Skin of body (tissue), 2 donors: ENCODE results near the gene KATNBL1. TPM values are rescaled to one million over a fixed set of nuclear protein-coding genes. Genes with fewer than 3 reads are reported as not detected.

ENCODE experiments used
- DNase-seq: peaks from one replicate; lab custom pipeline; 2025; lab: John Stamatoyannopoulos, UW
- total RNA-seq: library from RNA; depleted of rRNA; stranded (reverse); fragments of >200 nt; gene quantifications from one replicate; pipeline ENCODE4 v1.2.3, GENCODE V29; 2014

The KATNBL1 gene, protein sequence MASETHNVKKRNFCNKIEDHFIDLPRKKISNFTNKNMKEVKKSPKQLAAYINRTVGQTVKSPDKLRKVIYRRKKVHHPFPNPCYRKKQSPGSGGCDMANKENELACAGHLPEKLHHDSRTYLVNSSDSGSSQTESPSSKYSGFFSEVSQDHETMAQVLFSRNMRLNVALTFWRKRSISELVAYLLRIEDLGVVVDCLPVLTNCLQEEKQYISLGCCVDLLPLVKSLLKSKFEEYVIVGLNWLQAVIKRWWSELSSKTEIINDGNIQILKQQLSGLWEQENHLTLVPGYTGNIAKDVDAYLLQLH
- total RNA-seq = 71.0 TPM

DNA sequence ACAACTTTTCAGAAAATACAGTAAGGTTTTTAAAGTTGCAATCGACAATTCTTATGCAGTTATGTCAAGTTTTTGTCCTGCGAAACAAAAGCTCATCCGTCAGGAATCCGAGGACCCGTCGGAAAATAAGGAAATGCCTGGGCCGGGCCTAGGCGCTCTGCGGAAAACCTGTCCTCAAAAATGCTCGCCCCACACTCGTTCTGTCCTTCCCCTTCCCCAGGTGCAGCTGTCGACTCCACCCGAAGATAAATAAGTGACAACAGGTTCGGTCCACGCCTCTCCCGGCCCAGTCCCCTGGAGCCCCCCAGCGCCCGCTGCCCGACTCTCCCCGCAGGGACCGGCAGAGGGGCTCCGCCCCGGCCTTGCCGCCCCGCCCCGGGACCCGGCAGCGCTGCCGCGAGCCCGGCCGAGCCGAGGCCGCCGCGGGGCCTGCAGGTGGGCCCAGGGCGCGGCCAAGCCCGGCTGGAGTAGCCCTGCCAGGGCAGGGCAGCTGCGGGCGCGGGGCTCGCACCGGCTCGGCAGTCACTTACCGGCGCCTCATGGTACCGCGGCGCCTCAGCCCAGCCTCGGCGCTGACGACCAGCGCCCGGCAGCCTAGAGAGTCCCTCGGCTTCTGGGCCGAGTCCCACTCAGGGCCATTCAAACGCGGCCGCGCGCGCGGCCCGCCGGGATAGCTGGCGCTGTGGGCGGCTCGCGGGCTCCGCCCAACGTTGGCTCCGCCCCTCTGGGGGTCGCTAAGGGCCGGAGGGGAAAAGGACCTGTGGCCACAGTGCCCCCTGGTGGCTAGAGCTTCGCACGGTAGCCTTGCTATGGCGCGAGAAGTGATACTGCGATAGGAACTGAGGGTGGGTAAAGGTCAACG is at the start of gene KATNBL1:
TSS of gene KATNBL1 (minus strand) at position 676 of the 862 bp plus-strand sequence. CDS start 46,420 bp downstream, outside the sequence.
- peak; percentile 94 for DNase-seq

DNA sequence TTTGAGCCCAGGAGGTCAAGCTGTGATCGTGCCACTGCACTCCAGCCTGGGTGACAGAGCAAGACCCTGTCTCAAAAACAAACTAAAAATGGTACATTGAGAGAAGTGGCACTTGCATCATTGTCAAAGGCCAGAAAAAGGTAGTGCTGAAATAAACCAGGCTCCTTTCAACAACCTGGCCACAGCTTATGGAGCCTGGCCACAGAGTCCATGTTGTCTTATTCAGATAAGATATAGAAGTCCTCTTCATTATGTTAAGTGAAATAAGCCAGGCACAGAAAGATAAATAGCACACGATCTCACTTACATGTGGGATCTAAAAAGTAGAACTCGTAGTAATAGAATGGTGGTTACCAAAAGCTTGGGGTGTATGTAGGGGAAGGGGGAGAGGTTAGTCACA is 49.7 kb upstream of the KATNBL1 start:
- DNase-seq = no peak

DNA sequence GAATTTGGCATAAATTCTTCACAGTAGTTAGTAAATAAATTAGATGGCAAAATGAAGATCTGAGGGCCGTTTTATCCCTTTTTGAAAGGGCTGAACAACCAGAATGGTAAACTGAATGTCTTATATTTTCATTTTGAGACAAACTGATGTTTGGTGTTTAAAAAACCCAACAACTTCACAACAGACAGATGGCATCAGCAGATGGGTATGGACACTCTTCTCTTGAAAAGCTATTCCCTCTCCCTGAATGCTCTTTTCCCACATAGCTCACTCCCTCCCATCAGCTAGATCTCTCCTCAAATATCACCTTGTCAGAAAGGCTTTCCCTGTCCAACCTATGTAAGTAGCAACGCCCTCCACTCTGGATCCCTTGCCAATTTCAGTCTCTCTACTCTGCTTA is 48.3 kb upstream of the KATNBL1 start:
- no peak for DNase-seq

DNA sequence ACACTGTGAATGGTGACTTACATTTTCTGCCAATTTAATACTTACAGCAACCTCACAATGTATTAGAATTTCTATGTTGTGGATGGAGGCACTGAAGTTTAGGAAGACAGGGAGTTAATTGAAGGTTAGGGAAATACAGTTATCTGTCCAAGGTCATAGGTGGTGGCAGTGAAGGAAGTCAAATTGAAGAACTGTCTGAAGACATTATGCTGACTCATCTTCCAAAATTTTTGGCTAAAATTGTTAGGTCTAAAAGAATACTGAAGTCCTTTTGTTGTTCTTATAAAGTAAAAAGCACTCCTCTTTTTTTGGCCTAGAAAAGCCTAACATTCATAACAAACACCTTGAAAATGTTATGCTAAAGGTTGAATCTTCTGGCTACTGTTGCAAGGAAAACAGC is 42.6 kb upstream of the KATNBL1 start:
- no peak for DNase-seq

DNA sequence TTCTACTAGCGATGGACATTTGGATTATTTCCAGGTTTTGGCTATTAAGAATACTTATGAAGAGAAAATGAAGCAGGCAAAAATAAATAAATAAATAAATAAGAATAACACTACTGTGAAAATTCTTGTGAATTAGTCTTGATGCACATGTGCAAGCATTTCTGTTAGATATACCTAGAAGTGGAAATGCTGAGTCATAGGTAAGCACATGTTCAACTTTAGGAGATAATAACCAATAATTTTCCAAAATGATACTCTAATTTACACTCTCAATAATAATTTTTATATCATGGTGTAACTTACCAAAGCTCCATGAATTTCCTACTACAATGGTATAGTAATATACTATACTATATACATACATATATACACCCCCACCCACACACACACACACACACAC is 38.3 kb upstream of the KATNBL1 start:
- no peak for DNase-seq

DNA sequence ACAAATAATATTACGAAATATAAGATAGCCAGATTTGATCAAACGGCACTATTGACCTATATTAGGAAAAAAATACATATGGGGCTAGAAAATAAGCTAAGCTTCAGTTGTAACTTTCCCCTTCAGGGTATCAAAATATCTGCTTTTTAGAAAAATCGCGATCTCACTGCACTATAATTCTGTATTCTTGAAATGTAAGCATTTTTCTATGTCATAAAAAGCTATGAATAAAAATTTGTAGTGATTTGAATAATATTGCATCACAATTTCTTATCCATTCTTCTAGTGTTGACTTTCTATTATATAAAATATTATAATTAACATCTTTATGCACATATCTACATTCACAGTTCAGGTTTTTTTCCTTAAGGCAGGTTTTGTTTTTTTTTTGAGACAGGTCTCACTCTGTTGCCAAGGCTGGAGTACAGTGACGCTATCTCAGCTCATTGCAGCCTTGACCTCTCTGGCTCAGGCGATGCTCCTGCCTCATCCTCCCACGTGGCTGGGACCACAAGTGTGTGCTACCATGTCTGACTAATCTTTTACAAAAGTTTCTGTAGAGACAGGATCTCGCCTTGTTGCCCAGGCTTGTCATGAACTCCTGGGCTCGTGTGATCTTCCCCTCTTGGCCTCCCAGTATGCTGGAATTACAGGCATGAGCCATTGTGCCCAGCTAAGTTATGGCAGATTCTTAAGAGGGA is 36.5 kb upstream of the KATNBL1 start:
- no peak for DNase-seq

DNA sequence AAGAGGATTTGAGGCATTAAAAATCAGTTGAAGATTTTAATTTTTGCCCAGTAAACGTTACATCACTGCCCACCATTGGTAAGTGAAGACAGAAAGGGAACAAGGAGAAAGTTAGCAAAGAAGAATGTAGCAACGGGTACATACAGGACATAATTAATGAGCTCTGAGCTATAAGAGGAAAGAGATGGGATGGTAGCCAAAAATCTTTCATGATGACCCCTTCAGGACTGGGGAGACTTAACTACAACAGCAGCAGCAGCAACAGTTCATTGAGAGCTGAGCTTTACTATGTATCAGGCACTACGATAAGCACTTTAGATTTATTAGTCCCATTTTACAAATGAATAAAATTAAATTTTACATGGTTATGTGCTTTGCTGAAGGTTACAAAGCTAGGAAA is 33.3 kb upstream of the KATNBL1 start:
- no peak for DNase-seq

DNA sequence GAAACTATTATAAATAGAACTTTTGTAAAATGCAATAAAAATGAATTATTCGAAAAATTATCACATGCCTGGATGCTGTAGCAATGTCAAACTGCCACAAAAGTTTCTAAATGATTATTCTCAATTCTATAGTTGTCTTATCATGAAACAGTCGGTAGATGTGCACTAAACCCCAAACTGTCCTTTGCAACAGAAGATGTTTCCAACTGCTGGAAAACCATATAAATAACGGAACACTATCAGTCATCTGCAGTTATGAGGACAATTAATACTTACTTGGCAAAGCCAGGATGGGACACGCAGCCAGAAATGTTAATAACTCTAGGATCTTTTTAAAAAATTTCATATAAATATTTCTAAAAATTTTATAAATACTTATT is 32.4 kb upstream of the KATNBL1 start:
- DNase-seq = no peak

DNA sequence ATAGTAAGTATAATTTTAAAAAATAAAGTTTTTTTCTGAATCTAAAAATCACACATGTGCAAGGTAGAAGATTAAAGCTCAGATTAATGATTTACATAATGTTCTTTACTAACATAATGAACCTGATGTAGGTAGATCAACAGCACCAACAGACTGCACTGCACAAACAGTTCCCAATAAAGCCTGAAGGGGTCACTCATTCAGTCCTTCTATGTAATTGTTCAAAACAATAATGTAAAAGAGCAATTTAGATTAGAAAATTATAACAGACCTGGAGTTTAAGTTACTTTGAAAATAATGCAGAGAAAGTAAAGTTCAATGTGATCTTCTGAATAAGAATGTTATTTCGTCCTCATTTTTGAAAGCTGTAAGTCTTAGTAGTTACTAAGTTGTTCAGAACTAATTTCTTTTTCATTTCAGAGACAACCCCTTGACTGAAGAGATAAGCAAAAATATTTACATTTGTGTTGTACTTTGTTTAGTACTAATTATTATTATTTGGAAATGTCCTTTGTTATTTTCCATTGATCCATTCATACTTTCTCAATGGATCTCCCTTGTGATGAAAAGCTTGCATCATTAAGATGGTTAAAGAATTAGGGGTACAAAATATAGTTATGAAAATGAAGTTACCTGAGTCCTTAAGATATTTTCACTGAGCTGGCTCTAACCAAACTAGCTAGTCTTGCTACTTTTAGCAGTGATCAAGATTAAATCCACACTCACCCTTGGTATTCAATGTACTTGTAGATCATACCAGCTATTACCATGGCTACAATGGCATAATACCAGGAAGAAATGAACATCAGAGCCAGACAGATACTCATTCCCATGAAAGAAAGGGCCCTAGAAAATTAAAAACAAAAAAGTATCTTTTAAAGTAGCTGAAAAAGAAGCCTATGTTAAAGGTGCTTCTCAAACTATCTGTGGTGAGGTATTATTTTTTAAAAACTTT is 31.8 kb upstream of the KATNBL1 start:
- DNase-seq = no peak

DNA sequence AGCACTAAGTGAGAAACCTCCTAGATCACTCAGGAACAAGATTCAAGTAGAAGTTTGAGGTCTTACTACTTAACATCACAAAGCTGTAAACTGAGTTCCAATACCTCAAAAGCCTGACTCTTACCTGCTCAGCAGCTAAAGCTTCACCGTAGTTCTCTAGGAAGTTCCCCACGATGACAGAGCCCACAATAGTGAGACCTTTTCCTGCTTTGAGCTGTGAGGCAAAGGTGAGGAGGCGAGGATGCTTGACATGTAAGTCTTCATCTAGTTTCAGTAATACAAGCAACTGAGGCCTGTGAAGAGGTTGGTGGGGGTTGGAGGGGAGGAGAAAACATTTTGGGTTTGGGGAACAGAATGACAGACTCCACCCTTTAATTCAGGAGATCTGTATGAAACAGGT is 30.6 kb upstream of the KATNBL1 start:
- DNase-seq = no peak

DNA sequence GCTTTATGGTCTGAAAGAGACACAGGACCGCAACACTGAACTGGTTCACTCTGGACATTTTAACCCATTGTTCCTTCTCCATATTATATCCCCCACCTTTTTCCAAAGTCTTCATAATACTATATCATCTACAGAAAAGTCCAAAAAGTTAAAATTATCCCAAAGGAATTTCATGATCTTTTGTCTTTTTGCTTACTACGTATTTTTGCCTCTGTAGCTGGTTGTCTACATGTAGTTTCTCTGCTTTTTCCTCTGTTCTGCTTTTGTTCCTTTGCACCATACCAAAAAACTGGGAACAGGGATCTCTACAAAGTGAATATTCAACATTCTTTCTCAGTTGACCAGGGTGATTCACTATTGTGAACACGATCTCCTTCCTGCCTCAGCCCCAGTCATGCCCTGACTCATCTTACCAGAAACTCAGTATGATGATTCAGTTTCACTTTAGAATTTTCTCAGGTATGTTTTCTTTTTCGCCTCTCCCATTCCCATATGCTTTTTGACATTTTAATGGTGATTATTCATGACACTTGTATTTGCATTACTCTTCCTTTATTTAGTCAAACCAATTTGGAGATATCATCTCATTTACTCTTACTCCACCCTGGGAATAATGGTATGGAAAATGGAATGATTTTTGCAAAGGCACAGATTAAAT is 29.4 kb upstream of the KATNBL1 start:
- no peak for DNase-seq

DNA sequence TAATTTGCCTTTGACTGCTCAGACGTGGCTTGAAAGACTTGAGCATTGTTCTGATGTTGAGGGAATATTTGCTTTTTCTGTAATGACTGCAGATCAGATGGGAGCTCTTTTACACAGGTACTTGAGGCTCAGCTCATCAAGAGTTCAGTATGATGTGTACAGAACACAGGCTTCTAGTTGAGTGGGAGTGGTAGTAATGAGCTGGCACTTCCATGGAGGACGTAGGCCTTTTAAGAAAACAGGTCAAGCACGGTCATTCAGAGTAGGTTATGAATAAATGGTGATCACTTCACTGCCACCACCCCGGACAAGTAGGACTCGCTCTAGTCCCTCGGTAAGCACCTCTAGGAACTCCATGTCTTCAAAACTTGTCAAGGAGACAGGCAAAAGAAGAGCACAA is 23.7 kb upstream of the KATNBL1 start:
- no peak for DNase-seq

DNA sequence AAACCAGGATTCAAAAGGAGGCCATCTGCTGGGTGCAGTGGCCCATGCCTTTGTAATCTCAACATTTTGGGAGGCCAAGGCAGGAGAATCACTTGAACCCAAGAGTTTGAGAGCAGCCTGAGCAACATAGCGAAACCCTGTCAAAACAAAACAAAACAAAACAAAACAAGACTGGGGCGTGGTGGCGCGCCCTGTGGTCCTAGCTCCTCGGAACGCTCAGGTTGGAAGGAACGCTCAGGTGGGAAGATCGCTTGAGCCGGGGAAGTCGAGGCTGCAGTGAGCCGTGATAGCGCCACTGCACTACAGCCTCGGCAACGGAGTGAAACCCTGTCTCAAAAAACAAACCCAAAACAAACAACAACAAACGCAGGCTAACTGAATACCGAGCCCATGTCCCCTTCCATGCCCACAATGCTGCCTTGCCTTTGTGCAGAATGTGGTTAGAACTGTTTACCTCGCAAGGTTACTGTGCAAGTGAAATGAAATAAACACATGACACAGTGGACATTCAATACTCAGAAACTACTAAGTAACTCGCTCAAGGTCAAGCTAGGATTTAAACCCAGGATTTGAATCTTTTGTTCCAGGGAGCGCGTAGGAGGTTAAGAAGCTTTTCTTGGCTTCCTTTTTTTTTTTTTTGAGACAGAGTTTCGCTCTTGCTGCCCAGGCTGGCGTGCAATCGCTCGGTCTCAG is 14.2 kb upstream of the KATNBL1 start:
- no peak for DNase-seq

DNA sequence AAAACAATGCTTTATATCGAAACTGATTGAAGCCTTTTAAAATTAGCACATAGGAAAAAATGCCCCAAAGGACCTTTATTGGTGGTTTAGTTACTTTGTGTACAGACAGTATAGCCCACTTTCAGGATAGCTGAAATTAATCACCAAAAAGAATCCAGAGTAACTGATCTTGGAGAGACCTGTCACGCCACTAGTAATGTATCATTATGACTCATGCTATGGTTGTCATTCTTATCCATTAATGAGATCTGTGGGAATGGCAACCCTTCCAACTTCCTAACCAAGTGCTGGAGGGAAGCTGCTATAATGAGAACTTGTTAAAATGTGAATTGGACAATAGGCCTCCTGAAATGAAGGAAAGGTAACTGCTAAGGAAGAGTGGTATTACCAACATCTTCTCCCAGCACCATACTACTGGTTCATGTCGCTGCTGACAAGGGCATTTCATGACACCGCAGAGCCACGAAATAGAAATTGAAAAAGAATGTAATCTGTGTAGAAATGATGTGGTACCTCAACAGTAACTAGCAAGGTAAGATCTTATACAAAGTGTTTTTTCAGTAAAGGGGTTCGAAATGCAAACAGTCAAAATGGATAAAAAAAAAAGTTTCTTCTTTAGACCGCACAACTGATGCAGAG is 7.8 kb upstream of the KATNBL1 start:
- DNase-seq = no peak

DNA sequence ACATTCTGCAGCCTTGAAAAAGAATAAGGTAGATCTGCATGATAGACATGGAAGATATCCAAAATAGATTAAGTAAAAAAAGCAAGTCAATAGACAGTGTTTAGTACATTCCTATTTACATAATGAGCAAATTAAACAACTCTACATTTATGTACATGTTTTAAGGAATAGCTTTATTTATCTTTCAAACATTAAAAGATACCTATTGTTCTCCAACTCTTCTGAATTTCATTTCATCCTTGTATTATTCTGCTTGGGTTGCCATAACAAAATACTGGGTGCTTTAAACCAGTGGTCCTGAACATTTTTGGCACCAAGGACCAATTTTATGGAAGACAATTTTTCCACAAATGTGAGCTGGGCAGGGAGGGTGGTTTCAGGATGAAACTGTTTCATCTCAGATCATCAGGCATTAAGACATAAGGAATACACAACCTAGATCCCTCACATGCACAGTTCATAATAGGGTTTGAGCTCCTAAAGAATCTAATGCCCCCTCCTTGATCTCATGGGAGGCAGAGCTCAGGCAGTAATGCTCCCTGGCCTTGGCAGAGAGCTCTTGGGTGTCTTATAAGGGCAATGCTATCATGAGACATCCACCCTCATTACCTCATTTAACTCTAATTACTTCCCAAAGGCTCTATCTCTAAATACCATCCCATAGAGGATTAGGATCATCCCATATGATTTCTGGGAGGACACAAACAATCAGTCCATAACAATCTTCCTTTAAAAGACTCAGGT is 6.8 kb upstream of the KATNBL1 start:
- no peak for DNase-seq

DNA sequence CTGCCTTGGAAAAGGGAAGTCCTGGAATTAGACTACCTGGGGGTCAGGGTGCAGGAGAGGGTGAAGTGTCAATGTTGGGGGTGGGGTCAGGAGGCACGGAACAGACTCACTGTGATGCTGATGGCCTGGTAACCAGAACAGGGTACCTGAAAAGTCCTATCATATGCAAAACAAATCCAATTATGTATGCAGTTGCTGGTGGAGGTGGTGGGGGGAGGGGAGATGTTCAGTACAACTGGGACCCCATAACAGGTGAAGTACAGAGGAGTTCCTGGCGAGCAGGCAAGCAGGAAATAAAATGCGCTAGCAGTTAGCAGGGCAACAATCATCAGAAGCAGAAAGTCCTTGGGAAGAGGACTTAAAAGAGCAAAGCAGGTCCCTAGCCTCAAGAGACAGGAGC is 4.2 kb upstream of the KATNBL1 start:
- DNase-seq = no peak

DNA sequence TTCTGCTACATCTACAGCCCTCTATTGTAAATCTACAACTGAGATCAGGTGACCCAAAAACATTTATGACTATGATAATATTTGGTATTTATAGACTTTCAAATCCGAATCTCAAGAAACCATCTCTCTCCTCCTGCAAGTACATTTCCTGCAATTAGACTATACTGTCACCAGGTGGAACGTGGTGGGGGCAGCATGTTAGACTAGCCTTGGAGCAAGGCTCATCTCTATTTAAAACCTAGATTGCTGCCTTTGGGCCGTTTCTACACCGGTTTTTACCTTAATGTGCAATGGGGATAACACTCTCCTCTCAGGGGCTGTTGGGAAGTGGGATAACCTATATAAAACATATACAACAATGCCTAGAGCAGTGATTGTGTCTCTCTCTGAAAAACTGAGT is 3.8 kb upstream of the KATNBL1 start:
- no peak for DNase-seq

DNA sequence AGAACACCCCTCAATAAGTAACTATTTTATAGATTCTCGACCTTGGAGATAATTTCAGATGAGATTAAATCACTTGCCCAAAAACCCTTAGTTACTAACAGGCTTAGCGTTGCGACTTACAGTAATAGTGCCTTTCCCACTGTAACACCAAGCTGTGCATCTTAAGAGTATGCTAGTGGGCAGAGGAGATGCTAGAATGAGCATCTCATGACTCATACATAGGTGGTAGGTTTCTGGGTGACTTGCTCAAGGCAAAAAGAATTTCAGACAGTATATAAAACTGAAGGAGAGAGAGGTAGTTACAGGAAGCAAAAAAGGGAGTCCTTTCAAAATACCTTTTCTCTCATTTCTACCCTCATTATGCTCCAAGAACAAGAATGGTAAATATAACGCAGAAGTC is 3.9 kb downstream of the KATNBL1 start:
- DNase-seq = no peak

DNA sequence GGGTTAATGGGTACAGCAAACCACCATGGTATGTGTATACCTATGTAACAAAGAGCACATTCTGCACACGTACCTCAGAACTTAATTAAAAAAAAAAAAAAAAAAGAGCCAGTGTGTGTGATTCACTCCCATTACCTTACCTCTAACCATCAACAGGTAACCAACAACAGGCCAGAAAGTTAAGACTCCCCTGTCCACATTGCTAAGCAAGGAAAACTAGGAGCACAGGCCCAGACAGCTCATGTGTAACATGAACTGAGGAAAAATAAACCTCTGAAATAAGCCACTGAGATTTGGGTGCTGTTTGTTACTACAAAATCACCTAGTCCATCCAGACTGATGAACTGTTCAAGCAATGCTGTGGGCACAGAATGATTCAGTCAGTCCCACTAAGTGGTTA is 6.0 kb downstream of the KATNBL1 start:
- no peak for DNase-seq
